Tibial nerve (tissue), 4 donors: ENCODE measurements around the gene INTS3. TPM values are rescaled to one million over a fixed set of nuclear protein-coding genes. Genes with fewer than 3 reads are reported as not detected.

ENCODE experiments used
- DNase-seq, 2 donors: peaks; one replicate each; pipeline ENCODE4 v3.0.0-alpha.2; 2019; ENCODE audit warnings: low spot score in 2 of 2
- H3K27ac ChIP-seq, 4 donors: fragments of 200-600 bp; sonication (generic) in 3 of 4; one replicate each; pipeline ENCODE4 v1.5.1; 2017 to 2019; ENCODE audit warnings: mild to moderate bottlenecking in 1 of 4
- H3K27me3 ChIP-seq, 2 donors: fragments of 200-600 bp; sonication (generic) in 1 of 2; one replicate each; pipeline versions ENCODE4 v1.5.1 to v1.6.0; 2017 to 2019
- H3K36me3 ChIP-seq, 3 donors: fragments of 200-600 bp; sonication (generic); one replicate each; pipeline ENCODE4 v1.5.1; 2018 to 2019
- H3K4me1 ChIP-seq, 4 donors: fragments of 200-600 bp; sonication (generic) in 3 of 4; one replicate each; pipeline ENCODE4 v1.5.1; 2017 to 2019
- H3K4me3 ChIP-seq, 4 donors: fragments of 200-600 bp; sonication (generic) in 3 of 4; one replicate each; pipeline ENCODE4 v1.5.1; 2017 to 2019; ENCODE audit warnings: mild to moderate bottlenecking in 1 of 4, moderate library complexity in 1 of 4
- H3K9me3 ChIP-seq, 4 donors: fragments of 200-600 bp; sonication (generic) in 3 of 4; one replicate each; pipeline ENCODE4 v1.5.1; 2017 to 2019
- CTCF ChIP-seq, 5 experiments: fragments of 200-600 bp in 3 of 5; fragments of 450-650 bp in 2 of 5; sonication (generic) in 3 of 5; IDR thresholded peaks; one replicate each; pipeline ENCODE4 v1.5.1; 2016 to 2019; ENCODE audit warnings: antibody characterized with exemption in 5 of 5, mild to moderate bottlenecking in 3 of 5, moderate library complexity in 2 of 5
- EP300 ChIP-seq, 2 donors: sonication (generic); formaldehyde crosslinking; IDR thresholded peaks; one replicate each; pipeline ENCODE4 v1.6.1; 2017; ENCODE audit warnings: antibody characterized with exemption in 2 of 2, mild to moderate bottlenecking in 1 of 2
- POLR2A ChIP-seq, 2 donors: fragments of 450-650 bp; IDR thresholded peaks; one replicate each; pipeline ENCODE4 v1.6.1; 2017; ENCODE audit warnings: antibody characterized with exemption in 2 of 2, mild to moderate bottlenecking in 2 of 2, moderate library complexity in 2 of 2
- WGBS, 2 donors: methylation state at CpG; one replicate each; pipeline ENCODE4 v1.1.5; 2018; 5-methylcytosine and 5-hydroxymethylcytosine counted together
- total RNA-seq, 4 donors: library from RNA; depleted of rRNA; stranded (reverse); fragments of >200 nt; gene quantifications; one replicate each; pipeline ENCODE4 v1.1.0, GENCODE V29; 2016

Gene INTS3
- total RNA-seq, 4 donors from 2014 or later = 66.6 to 79.5 (median 71.3) TPM

GRCh38 chr1:153768316-153769181 is 40.7 kb downstream of the INTS3 start:
- H3K4me1 ChIP-seq = peaks cover 0 to 34% (median 0%) of the 10 kb centered on the region in 4 donors
- no peak overlapping the region for H3K4me3 ChIP-seq
- no peak for TF ChIP-seq EP300 (IDR thresholded peaks at IDR 0.05)
- TF ChIP-seq CTCF (IDR thresholded peaks at IDR 0.05) = no peak
- TF ChIP-seq POLR2A (IDR thresholded peaks at IDR 0.05) = no peak
- H3K36me3 ChIP-seq = peaks cover 0 to 100% (median 5%) of the 10 kb centered on the region in 3 donors
- WGBS, 2 donors = 82 to 84% methylated on average over 4 of the region's 4 CpGs
- no peaks in the 10 kb centered on the region for H3K27me3 ChIP-seq
- DNase-seq = no peak
- H3K9me3 ChIP-seq = no peaks in the 10 kb centered on the region
- H3K27ac ChIP-seq = no peak overlapping the region

GRCh38 chr1:153769221-153769620 is 41.4 kb downstream of the INTS3 start:
- no peak for DNase-seq
- 63 to 72% methylated on average over 3 of the region's 3 CpGs for WGBS, 2 donors
- peaks cover 0 to 34% (median 3%) of the 10 kb centered on the region in 4 donors for H3K4me1 ChIP-seq
- H3K4me3 ChIP-seq = no peak overlapping the region
- H3K9me3 ChIP-seq = no peaks in the 10 kb centered on the region
- peaks cover 0 to 94% (median 5%) of the 10 kb centered on the region in 3 donors for H3K36me3 ChIP-seq
- H3K27me3 ChIP-seq = no peaks in the 10 kb centered on the region
- no peak overlapping the region for H3K27ac ChIP-seq
- no peak for TF ChIP-seq CTCF (IDR thresholded peaks at IDR 0.05)

- H3K4me1 ChIP-seq = peaks cover 0 to 45% (median 12%) of the 10 kb centered on the region in 4 donors
- H3K4me3 ChIP-seq = no peak overlapping the region
- WGBS, 2 donors = 53 to 56% methylated on average over 11 of the region's 11 CpGs
- DNase-seq = no peak
- peak overlapping the region in 2 of 4 donors; percentile 33 to 61 for H3K27ac ChIP-seq
- peaks cover 0 to 78% (median 5%) of the 10 kb centered on the region in 3 donors for H3K36me3 ChIP-seq
- TF ChIP-seq CTCF (IDR thresholded peaks at IDR 0.05) (no peak), POLR2A (IDR thresholded peaks at IDR 0.05) (no peak), EP300 (IDR thresholded peaks at IDR 0.05) (no peak)
- no peaks in the 10 kb centered on the region for H3K9me3 ChIP-seq
- no peaks in the 10 kb centered on the region for H3K27me3 ChIP-seq
Measured at GRCh38 chr1:153770797-153771196, 42.9 kb downstream of the INTS3 start.

- H3K4me1 ChIP-seq = peaks cover 0 to 49% (median 15%) of the 10 kb centered on the region in 4 donors
- peak overlapping the region in 1 of 4 donors; percentile 61 for H3K27ac ChIP-seq
- WGBS, 2 donors = 83 to 88% methylated on average over 2 of the region's 2 CpGs
- H3K9me3 ChIP-seq = no peaks in the 10 kb centered on the region
- peaks cover 0 to 74% (median 5%) of the 10 kb centered on the region in 3 donors for H3K36me3 ChIP-seq
- DNase-seq = no peak
- no peak overlapping the region for H3K4me3 ChIP-seq
- no peaks in the 10 kb centered on the region for H3K27me3 ChIP-seq
- TF ChIP-seq EP300 (IDR thresholded peaks at IDR 0.05) (no peak), CTCF (IDR thresholded peaks at IDR 0.05) (no peak), POLR2A (IDR thresholded peaks at IDR 0.05) (no peak)
Measured at GRCh38 chr1:153771261-153771660, 43.4 kb downstream of the INTS3 start.
